Mammary epithelial cell (primary cell): ENCODE measurements around the gene SLC9A9.

Experiments
- EZH2 ChIP-seq: IDR thresholded peaks from 2 replicates; pipeline ENCODE4 v1.6.1; 2012; ENCODE audit warnings: low read length, inconsistent platforms, borderline replicate concordance
- TF ChIP-seq, protein P1 (sequence below), 2 donors: IDR thresholded peaks in 1 of 2; conservative IDR thresholded peaks in 1 of 2; 2 replicates each; pipeline ENCODE4 v1.5.1; 2011 to 2012; ENCODE audit warnings: inconsistent platforms in 2 of 2, low read length in 2 of 2, mild to moderate bottlenecking in 2 of 2, control low read depth in 1 of 2, low read depth in 1 of 2; ENCODE audit not compliant: insufficient read depth in 1 of 2; ENCODE audit errors: extremely low read depth in 1 of 2

DNA sequence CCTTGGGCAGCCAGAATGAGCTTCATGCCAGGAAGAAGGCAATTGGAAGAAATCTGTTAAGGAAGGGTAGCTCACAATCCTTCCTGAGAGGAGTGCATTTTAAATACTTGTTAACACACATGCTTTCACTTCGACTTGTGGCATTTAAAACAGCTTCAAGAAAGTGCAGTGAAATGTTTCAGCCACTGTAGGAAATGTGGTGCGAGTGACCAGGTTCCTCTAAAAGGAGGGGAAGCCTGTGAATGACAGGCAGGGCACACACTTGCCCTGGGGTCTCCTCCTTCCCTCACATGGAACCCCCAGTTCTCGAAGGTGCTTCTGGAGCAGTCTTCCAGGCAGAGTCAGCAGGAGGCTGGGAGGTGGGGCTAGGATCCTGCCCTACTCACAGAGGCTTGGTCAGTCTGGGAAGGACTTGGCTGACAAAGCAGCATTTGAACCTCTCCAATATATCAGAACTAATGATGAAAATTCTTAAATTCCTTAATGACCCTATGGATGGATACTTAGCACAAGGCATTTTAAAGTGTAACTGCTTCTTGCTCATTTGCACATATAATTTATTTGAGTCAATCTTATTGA lies 370.1 kb downstream of the SLC9A9 start:
- TF ChIP-seq, protein P1, sequence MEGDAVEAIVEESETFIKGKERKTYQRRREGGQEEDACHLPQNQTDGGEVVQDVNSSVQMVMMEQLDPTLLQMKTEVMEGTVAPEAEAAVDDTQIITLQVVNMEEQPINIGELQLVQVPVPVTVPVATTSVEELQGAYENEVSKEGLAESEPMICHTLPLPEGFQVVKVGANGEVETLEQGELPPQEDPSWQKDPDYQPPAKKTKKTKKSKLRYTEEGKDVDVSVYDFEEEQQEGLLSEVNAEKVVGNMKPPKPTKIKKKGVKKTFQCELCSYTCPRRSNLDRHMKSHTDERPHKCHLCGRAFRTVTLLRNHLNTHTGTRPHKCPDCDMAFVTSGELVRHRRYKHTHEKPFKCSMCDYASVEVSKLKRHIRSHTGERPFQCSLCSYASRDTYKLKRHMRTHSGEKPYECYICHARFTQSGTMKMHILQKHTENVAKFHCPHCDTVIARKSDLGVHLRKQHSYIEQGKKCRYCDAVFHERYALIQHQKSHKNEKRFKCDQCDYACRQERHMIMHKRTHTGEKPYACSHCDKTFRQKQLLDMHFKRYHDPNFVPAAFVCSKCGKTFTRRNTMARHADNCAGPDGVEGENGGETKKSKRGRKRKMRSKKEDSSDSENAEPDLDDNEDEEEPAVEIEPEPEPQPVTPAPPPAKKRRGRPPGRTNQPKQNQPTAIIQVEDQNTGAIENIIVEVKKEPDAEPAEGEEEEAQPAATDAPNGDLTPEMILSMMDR (conservative IDR thresholded peaks at IDR 0.05 in 1 of 2, IDR thresholded peaks at IDR 0.05 in 1 of 2; ENCODE audit: extremely low read depth in 1 of 2, insufficient read depth in 1 of 2, low read depth in 1 of 2, low read length in 2 of 2): no peak
- TF ChIP-seq EZH2: no peak
